ENCODE results near the gene TRPV3. TPM values are rescaled to one million over a fixed set of nuclear protein-coding genes. Genes with fewer than 3 reads are reported as not detected.
A peak's percentile ranks its signal among the peaks of the same experiment; 100 is the strongest.

TRPV3 gene
- total and polyA plus RNA-seq, 2 of the 8 experiments (the other 6 are each of a cell fraction or from before 2014, with no cell fraction given) = 0.56 to 1.0 TPM

GRCh38 chr17:3529817-3530741, 27.5 kb downstream of the TRPV3 start:
- no peak overlapping the region for H3K14ac ChIP-seq (ENCODE audit: insufficient read length)
- no peaks in the 10 kb centered on the region for H3K79me2 ChIP-seq (ENCODE audit: control insufficient read depth in 1 of 2, insufficient read depth in 2 of 2, low read length in 2 of 2)
- H4K8ac ChIP-seq (ENCODE audit: extremely low read depth, insufficient read depth, low read length) = peak overlapping the region; percentile 91
- no peak overlapping the region for H3K27ac ChIP-seq (ENCODE audit: low read depth, low read length)
- DNase-seq (ENCODE audit: low read depth in 1 of 2, low spot score in 2 of 2) = no peak
- H2BK12ac ChIP-seq (ENCODE audit: low read depth, low read length) = peak overlapping the region; percentile 99
- peak overlapping the region; percentile 93 for H3K18ac ChIP-seq (ENCODE audit: extremely low read depth, low read length)
- peaks cover 0 to 17% (median 6%) of the 10 kb centered on the region in 4 experiments; a peak in 6 of 7 replicates for H3K4me1 ChIP-seq (replicated peaks in 1 of 4; ENCODE audit: control insufficient read depth in 3 of 4, insufficient read depth in 4 of 4, low read length in 3 of 4)
- peak overlapping the region; percentile 37 for H4K5ac ChIP-seq (ENCODE audit: insufficient read length, low read depth, low read length)
- H3K23ac ChIP-seq (ENCODE audit: insufficient read length) = no peak overlapping the region
- TF ChIP-seq RAD21 (IDR thresholded peaks at IDR 0.05 in 1 of 2, conservative IDR thresholded peaks at IDR 0.05 in 1 of 2; ENCODE audit: low read depth in 2 of 2, low read length in 2 of 2) (no peak), CBX8 (IDR thresholded peaks at IDR 0.05; ENCODE audit: borderline replicate concordance, low read depth, low read length) (no peak), SP1 (IDR thresholded peaks at IDR 0.05; ENCODE audit: low read depth, low read length) (peak; percentile 44; the same call in 1 of the 2 replicates), TAF1 (IDR thresholded peaks at IDR 0.05; ENCODE audit: low read depth, low read length) (no peak), FOSL1 (IDR thresholded peaks at IDR 0.05; ENCODE audit: insufficient read depth, low read depth, low read length) (no peak), YY1 (IDR thresholded peaks at IDR 0.05; ENCODE audit: low read depth, low read length) (peak; percentile 52; the same call in 1 of the 2 replicates), TEAD4 (IDR thresholded peaks at IDR 0.05; ENCODE audit: low read depth, low read length) (peak; percentile 88), E2F6 (IDR thresholded peaks at IDR 0.05) (0 out of 2 replicates have a peak, but pooled peaks have one; percentile 37)
- TF ChIP-seq, protein P1, sequence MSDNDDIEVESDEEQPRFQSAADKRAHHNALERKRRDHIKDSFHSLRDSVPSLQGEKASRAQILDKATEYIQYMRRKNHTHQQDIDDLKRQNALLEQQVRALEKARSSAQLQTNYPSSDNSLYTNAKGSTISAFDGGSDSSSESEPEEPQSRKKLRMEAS (IDR thresholded peaks at IDR 0.05) = peak; percentile 50
- no peaks in the 10 kb centered on the region for H3K27me3 ChIP-seq (replicated peaks in 1 of 4; ENCODE audit: control insufficient read depth in 3 of 4, extremely low read depth in 1 of 4, insufficient read depth in 3 of 4, low read length in 3 of 4)
- H3K79me1 ChIP-seq (ENCODE audit: low read depth, low read length) = no peaks in the 10 kb centered on the region
- peak overlapping the region; percentile 90; the same call in 1 of the 2 replicates for H2AK5ac ChIP-seq (ENCODE audit: low read depth, low read length)
- CTCF ChIA-PET (ENCODE audit: partially characterized antibody) = interaction anchor here (0.8 to 1.4 kb wide), 4 partner anchors 11 to 162 kb away, joined by 3 to 5 read pairs (median 3); no protein-coding TSS in a partner anchor
- peak overlapping the region; percentile 92; the same call in 1 of the 2 replicates for H2AFZ ChIP-seq (ENCODE audit: low read length)
- peak overlapping the region; percentile 100 for H2BK15ac ChIP-seq (ENCODE audit: low read length)
- no peak overlapping the region; a peak in 1 of 4 replicates for H3K4me2 ChIP-seq (ENCODE audit: insufficient read depth in 1 of 2, low read depth in 2 of 2, low read length in 2 of 2)
- H2BK20ac ChIP-seq (ENCODE audit: low read length) = peak overlapping the region; percentile 97; the same call in 1 of the 2 replicates
- FAIRE-seq = peak; percentile 78
- no peaks in the 10 kb centered on the region for H3K9me3 ChIP-seq (ENCODE audit: insufficient read depth in 2 of 2, low read depth in 1 of 2, low read length in 1 of 2)
- H4K20me1 ChIP-seq (replicated peaks in 1 of 2; ENCODE audit: control insufficient read depth in 1 of 2, insufficient read depth in 2 of 2, low read length in 2 of 2) = no peaks in the 10 kb centered on the region
- WGBS, 2 experiments (ENCODE audit: extremely low coverage in 1 of 2, insufficient coverage in 1 of 2, insufficient read length in 1 of 2, insufficient replicate concordance in 2 of 2, low coverage in 1 of 2, low lambda C conversion rate in 2 of 2, missing lambda C conversion rate in 1 of 2) = 75% methylated on average over 32 of the region's 32 CpGs; no CpG with 5 or more reads in 1 of the 2 experiments
- peak overlapping the region; percentile 75; the same call in 1 of the 2 replicates for H2BK5ac ChIP-seq (ENCODE audit: low read depth, low read length)
- H3K4ac ChIP-seq (replicated peaks; ENCODE audit: insufficient read length, low read depth, low read length) = peak overlapping the region; percentile 88
- no peaks in the 10 kb centered on the region for H3K36me3 ChIP-seq (ENCODE audit: control insufficient read depth in 2 of 4, insufficient read depth in 4 of 4, low read length in 3 of 4)
- peak overlapping the region; percentile 93 for H2BK120ac ChIP-seq (replicated peaks; ENCODE audit: low read depth, low read length)
- H3K23me2 ChIP-seq (ENCODE audit: low read depth, low read length) = peaks cover 3% of the 10 kb centered on the region; the same call in 1 of the 2 replicates
- peak overlapping the region; percentile 92 for H4K91ac ChIP-seq (replicated peaks; ENCODE audit: insufficient read length, low read length)
- POLR2A ChIA-PET (ENCODE audit: partially characterized antibody) = no interaction called here
- no peak overlapping the region for H3K56ac ChIP-seq (replicated peaks; ENCODE audit: insufficient read length, low read depth, low read length)
- H3K9ac ChIP-seq (replicated peaks in 1 of 4; ENCODE audit: extremely low read depth in 1 of 4, low read depth in 3 of 4, low read length in 3 of 4) = no peak overlapping the region
- no peak overlapping the region for H3K4me3 ChIP-seq (ENCODE audit: extremely low read depth in 1 of 4, insufficient read depth in 2 of 4, low read depth in 3 of 4, low read length in 4 of 4)

Data from H1 (cell line).